Cardiac fibroblast (primary cell): ENCODE data around the gene FAM162A.

Experiments used
- DNase-seq, 2 donors: peaks; one replicate each; pipeline versions ENCODE4 v3.0.0 to v3.0.0-alpha.2; 2010; ENCODE audit warnings: low read depth in 2 of 2
- H3K4me3 ChIP-seq, 2 donors: replicated peaks in 1 of 2; 1 replicate in 1 of 2; 2 replicates in 1 of 2; pipeline ENCODE4 v1.5.1; 2011; ENCODE audit warnings: low read depth in 2 of 2, low read length in 2 of 2, mild to moderate bottlenecking in 2 of 2, moderate library complexity in 1 of 2
- CTCF ChIP-seq: IDR thresholded peaks from one replicate; pipeline ENCODE4 v1.5.1; 2011; ENCODE audit warnings: low read depth, mild to moderate bottlenecking, low read length, inconsistent platforms

FAM162A gene

GRCh38 chr3:122382888-122383666 is 905 bp upstream of the FAM162A start, which contains the start of gene MIX23:
Gene MIX23 (minus strand): TSS chr3:122383231. CDS start chr3:122383224, 7 bp downstream.
- peak within 1 kb of the TSS; percentile 90 to 92 for H3K4me3 ChIP-seq
- no peak for TF ChIP-seq CTCF
- peak; percentile 84 to 85 for DNase-seq

- no peak for DNase-seq
- no peak for TF ChIP-seq CTCF
- no peak overlapping the region for H3K4me3 ChIP-seq
These were observed 3.7 kb downstream of the FAM162A start for GRCh38 chr3:122387709-122388108.

GRCh38 chr3:122389197-122389596 is 5.2 kb downstream of the FAM162A start:
- no peak for TF ChIP-seq CTCF
- DNase-seq, result no peak
- H3K4me3 ChIP-seq, result no peak overlapping the region

DNA sequence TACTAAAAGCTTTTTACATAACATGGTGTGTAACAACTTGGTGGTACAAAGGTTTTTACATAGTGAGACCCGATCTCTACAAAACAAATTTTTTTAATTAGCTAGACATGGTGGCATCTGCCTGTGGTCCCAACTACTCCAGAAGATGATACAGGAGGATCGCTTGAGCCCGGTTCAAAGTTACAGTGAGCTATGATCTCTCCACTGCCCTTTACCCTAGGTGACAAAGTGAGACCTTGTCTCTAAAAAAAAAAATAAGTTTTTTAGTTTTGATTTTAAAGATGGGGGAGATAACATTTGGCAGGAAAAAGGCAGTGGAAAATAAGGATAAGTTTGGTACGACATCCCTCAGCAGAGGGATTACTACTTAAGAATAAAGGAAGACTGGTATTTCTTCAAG is 5.9 kb downstream of the FAM162A start:
- no peak overlapping the region for H3K4me3 ChIP-seq
- no peak for DNase-seq
- no peak for TF ChIP-seq CTCF

GRCh38 chr3:122390665-122391064 is 6.7 kb downstream of the FAM162A start:
- no peak for TF ChIP-seq CTCF
- DNase-seq, result peak; percentile 19 to 41
- H3K4me3 ChIP-seq, result no peak overlapping the region

DNA sequence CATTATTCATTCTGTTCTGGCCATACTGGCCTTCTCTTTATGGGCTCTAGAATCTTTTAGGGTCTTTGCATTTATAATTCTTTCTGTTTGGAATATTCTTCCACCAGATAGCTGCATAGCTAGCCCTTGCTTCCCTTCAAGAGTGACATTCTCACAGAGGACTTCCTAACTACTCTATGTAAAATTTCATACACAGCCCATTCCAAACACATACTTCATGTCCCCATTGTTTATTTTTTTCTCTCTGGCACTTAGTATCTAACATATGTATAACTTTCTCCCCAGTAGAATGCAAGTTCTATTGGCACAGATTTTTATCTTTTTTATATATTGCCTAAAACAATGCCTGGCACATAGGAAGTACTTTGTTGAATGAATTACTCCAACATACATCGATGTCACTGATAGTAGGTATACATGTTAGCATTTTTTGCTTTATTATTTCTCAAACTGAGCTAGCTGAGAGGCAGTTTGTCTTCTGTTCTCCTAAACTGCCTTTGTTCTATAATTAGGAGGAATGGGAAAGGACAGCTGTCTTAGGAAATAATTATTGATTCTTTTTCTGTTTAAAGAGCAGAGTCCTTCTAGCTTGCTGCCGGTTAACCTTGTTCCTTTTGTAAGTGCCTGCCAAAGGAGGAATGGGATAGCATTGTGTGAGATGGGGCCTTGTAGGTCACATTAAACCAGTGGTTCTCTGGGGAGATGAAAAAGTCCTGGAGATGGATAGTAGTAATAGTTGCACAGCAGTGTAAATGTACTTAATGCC is 7.9 kb downstream of the FAM162A start:
- TF ChIP-seq CTCF, result no peak
- no peak overlapping the region for H3K4me3 ChIP-seq
- no peak for DNase-seq
